ENCODE results near the gene RASA3.

DNA sequence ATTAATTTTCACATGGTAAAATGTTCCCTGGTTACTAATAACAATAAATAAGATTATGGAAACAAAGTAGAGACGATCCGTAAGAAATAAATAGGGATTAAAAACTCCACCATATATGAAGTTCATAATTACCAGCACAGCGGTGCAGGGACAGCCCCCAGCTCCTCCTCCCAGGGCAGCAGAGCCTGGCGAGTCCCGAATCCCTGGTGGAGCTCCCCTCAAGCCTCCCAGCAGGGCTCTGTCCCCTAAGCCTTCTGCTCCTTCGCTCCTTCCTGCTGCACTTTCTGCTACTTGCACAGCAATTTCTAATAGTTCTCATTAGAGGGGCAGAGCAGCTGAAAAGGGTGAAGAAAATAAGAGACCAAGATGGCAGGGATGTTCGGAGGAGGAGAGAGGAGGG, 43.6 kb downstream of the RASA3 start:
- TF ChIP-seq, protein P1, sequence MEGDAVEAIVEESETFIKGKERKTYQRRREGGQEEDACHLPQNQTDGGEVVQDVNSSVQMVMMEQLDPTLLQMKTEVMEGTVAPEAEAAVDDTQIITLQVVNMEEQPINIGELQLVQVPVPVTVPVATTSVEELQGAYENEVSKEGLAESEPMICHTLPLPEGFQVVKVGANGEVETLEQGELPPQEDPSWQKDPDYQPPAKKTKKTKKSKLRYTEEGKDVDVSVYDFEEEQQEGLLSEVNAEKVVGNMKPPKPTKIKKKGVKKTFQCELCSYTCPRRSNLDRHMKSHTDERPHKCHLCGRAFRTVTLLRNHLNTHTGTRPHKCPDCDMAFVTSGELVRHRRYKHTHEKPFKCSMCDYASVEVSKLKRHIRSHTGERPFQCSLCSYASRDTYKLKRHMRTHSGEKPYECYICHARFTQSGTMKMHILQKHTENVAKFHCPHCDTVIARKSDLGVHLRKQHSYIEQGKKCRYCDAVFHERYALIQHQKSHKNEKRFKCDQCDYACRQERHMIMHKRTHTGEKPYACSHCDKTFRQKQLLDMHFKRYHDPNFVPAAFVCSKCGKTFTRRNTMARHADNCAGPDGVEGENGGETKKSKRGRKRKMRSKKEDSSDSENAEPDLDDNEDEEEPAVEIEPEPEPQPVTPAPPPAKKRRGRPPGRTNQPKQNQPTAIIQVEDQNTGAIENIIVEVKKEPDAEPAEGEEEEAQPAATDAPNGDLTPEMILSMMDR (conservative IDR thresholded peaks at IDR 0.05 in 1 of 2, IDR thresholded peaks at IDR 0.05 in 1 of 2; ENCODE audit: extremely low read depth in 1 of 2, insufficient read depth in 1 of 2, low read depth in 1 of 2, low read length in 2 of 2) = no peak
- no peak for TF ChIP-seq EZH2 (IDR thresholded peaks at IDR 0.05; ENCODE audit: borderline replicate concordance, low read length)
